K562 (cell line): Measurements from ENCODE around the gene NRGN. TPM values are rescaled to one million over a fixed set of nuclear protein-coding genes. Genes with fewer than 3 reads are reported as not detected.

Experiments used
- ATAC-seq: fragments of 200-7000 bp; cut with Tn5 transposase; 3 replicates; pipeline ENCODE4 v1.9.1; 2020; ENCODE audit warnings: moderate library complexity
- BruUV-seq: library from RNA; stranded (reverse); fragments of 400-500 nt; replicated peaks from 2 replicates; lab custom pipeline; 2021; lab: Mats Ljungman, UMichigan
- CTCF ChIA-PET: fragments of 300-600 bp; formaldehyde crosslinking; extraction: SDS; loops from one replicate; lab custom pipeline; 2021; ENCODE audit warnings: low intra/inter-chr PET ratio; lab: Yijun Ruan, JAX
- POLR2A ChIA-PET: fragments of 300-600, 350-650 bp; sonication (Branson Sonifier 250); formaldehyde crosslinking; extraction: SDS; loops from one replicate; lab custom pipeline; 2021; ENCODE audit warnings: antibody characterized with exemption, inconsistent platforms; lab: Yijun Ruan, JAX
- DNase-seq, 4 experiments: peaks; one replicate each; pipeline versions ENCODE4 v3.0.0 to v3.0.0-alpha.2; 2011 to 2018; ENCODE audit warnings: low spot score in 3 of 4, mixed read lengths in 3 of 4; ENCODE audit errors: extremely low read depth in 1 of 4
- FAIRE-seq: peaks from 2 replicates; lab custom pipeline; 2011; peaks lifted over from hg19 to GRCh38; lab: Jason Lieb, UNC
- H2AFZ ChIP-seq: 2 replicates; pipeline ENCODE4 v1.6.0; 2011; ENCODE audit warnings: low read depth, low read length, control low read depth, inconsistent platforms
- H3K27ac ChIP-seq: fragments of 200-600 bp; 3 replicates; pipeline ENCODE4 v1.8.0; 2011; ENCODE audit warnings: low read depth, mild to moderate bottlenecking, control low read depth, inconsistent platforms, low read length, moderate library complexity, mixed read lengths; ENCODE audit errors: extremely low read depth
- H3K27me3 ChIP-seq, 2 experiments: fragments of 300-600 bp in 1 of 2; 2 replicates in 1 of 2; 3 replicates in 1 of 2; pipeline versions ENCODE4 v1.6.0 to v1.8.0; 2011; ENCODE audit warnings: inconsistent platforms in 2 of 2, low read length in 2 of 2, mild to moderate bottlenecking in 1 of 2, mixed read lengths in 1 of 2, moderate library complexity in 1 of 2; ENCODE audit not compliant: control insufficient read depth in 2 of 2, insufficient read depth in 2 of 2
- H3K36me3 ChIP-seq: fragments of 300-600 bp; 3 replicates; pipeline ENCODE4 v1.8.0; 2011; ENCODE audit warnings: mild to moderate bottlenecking, low read length, inconsistent platforms; ENCODE audit not compliant: control insufficient read depth, insufficient read depth
- H3K4me1 ChIP-seq, 2 experiments: fragments of 200-600 bp in 1 of 2; replicated peaks in 1 of 2; 2 replicates in 1 of 2; 3 replicates in 1 of 2; pipeline versions ENCODE4 v1.5.1 to v1.8.0; 2011; ENCODE audit warnings: inconsistent platforms in 2 of 2, low read length in 2 of 2, mild to moderate bottlenecking in 1 of 2, mixed read lengths in 1 of 2, moderate library complexity in 1 of 2; ENCODE audit not compliant: control insufficient read depth in 2 of 2, insufficient read depth in 2 of 2
- H3K4me2 ChIP-seq: 2 replicates; pipeline ENCODE4 v1.6.1; 2011; ENCODE audit warnings: low read length, control low read depth, inconsistent platforms, mixed read lengths; ENCODE audit not compliant: insufficient read depth
- H3K4me3 ChIP-seq: fragments of 200-600 bp; sonication (generic), shearing (Covaris generic); 2 replicates; pipeline ENCODE4 v1.5.1; 2016; ENCODE audit warnings: control low read depth, inconsistent platforms
- H3K79me2 ChIP-seq: fragments of 200-600 bp; 3 replicates; pipeline ENCODE4 v1.8.0; 2011; ENCODE audit warnings: low read length, inconsistent platforms; ENCODE audit not compliant: control insufficient read depth, insufficient read depth
- H3K9ac ChIP-seq, 2 experiments: 2 replicates each; pipeline versions ENCODE4 v1.6.0 to v1.6.1; 2011; ENCODE audit warnings: low read depth in 2 of 2, low read length in 2 of 2, control low read depth in 1 of 2, inconsistent platforms in 1 of 2, mild to moderate bottlenecking in 1 of 2, mixed read lengths in 1 of 2; ENCODE audit not compliant: insufficient read depth in 1 of 2
- H3K9me1 ChIP-seq: one replicate; pipeline ENCODE4 v1.6.0; 2011; ENCODE audit warnings: inconsistent platforms, mild to moderate bottlenecking, low read length, moderate library complexity; ENCODE audit not compliant: control insufficient read depth, insufficient read depth
- H3K9me3 ChIP-seq: replicated peaks from 2 replicates; pipeline ENCODE4 v1.5.1; 2011; ENCODE audit warnings: low read depth, low read length, inconsistent platforms; ENCODE audit not compliant: control insufficient read depth, insufficient read depth
- H4K20me1 ChIP-seq: replicated peaks from 2 replicates; pipeline ENCODE4 v1.6.1; 2011; ENCODE audit warnings: low read length, inconsistent platforms, mixed read lengths; ENCODE audit not compliant: control insufficient read depth, insufficient read depth
- BMI1 ChIP-seq: fragments of 150-350 bp; IDR thresholded peaks from 2 replicates; pipeline ENCODE4 v1.6.1; 2014; ENCODE audit warnings: low read length
- CBX2 ChIP-seq: fragments of 200-600 bp; sonication (generic); IDR thresholded peaks from one replicate; pipeline ENCODE4 v1.6.1; 2012; ENCODE audit warnings: mild to moderate bottlenecking, low read length, inconsistent platforms; ENCODE audit not compliant: insufficient read depth, poor library complexity, severe bottlenecking
- ESRRB ChIP-seq: fragments of 250-450 bp; sonication (Bioruptor Pico); IDR thresholded peaks from 2 replicates; pipeline ENCODE4 v1.5.0; 2020; ENCODE audit warnings: mild to moderate bottlenecking, moderate library complexity, borderline replicate concordance
- FIP1L1 ChIP-seq: fragments of 200-400 bp; formaldehyde crosslinking; IDR thresholded peaks from 2 replicates; pipeline ENCODE4 v1.6.1; 2018; ENCODE audit warnings: mild to moderate bottlenecking, low read depth, low read length; ENCODE audit not compliant: poor library complexity, severe bottlenecking
- MECOM ChIP-seq: fragments of 250-450 bp; sonication (Bioruptor Pico); IDR thresholded peaks from 2 replicates; pipeline ENCODE4 v1.8.0; 2022; ENCODE audit warnings: inconsistent platforms
- SMARCC2 ChIP-seq: fragments of 450-650 bp; IDR thresholded peaks from 2 replicates; pipeline ENCODE4 v1.6.1; 2017; ENCODE audit warnings: antibody characterized with exemption, moderate library complexity, mild to moderate bottlenecking, low read depth
- ZFP30 ChIP-seq: fragments of 250-450 bp; sonication (Bioruptor Pico); IDR thresholded peaks from 2 replicates; pipeline ENCODE4 v1.8.0; 2022; ENCODE audit warnings: moderate library complexity, mild to moderate bottlenecking, inconsistent platforms, borderline replicate concordance
- ZNF584 ChIP-seq: fragments of 200-800 bp; sonication (Bioruptor generic); IDR thresholded peaks from 2 replicates; pipeline ENCODE4 v1.6.1; 2016; ENCODE audit warnings: low read depth, mild to moderate bottlenecking, missing genetic modification characterization, missing compliant biosample characterization
- WGBS: fragments of 100-300 bp; shearing (Covaris generic); methylation state at CpG from one replicate; pipeline ENCODE4 v1.1.6; 2016; ENCODE audit warnings: low coverage, mixed read lengths; ENCODE audit not compliant: insufficient coverage; ENCODE audit errors: missing lambda C conversion rate; 5-methylcytosine and 5-hydroxymethylcytosine counted together
- in situ Hi-C: fragments of 300-500 bp; cut with MboI; formaldehyde crosslinking; loops from 4 replicates; pipeline ENCODE4 v1.15.0; 2018; ENCODE audit warnings: inconsistent platforms, mixed read lengths
- intact Hi-C: fragments of 100-400 bp; cut with micrococcal nuclease; formaldehyde crosslinking; loops from 2 replicates; pipeline ENCODE4 v1.14.2; 2022
- polyA plus RNA-seq, 8 experiments: library from polyadenylated mRNA; depleted of rRNA in 4 of 8; stranded (reverse) in 5 of 8; unstranded in 3 of 8; fragments of >200 nt; fragmentation: Nextera tagmentation in 2 of 8; fragmentation: Illumina TruSeq in 1 of 8; extraction: Ambion mirVana in 2 of 8; extraction: Trizol in 1 of 8; gene quantifications; 2 replicates each; pipeline versions ENCODE4 v1.2.1 to v1.2.3, GENCODE V29; 2011 to 2014; ENCODE audit warnings: inconsistent platforms in 1 of 8, missing spikeins in 1 of 8
- total RNA-seq, 7 experiments: library from RNA; depleted of rRNA in 6 of 7; stranded (reverse); fragments of >200 nt in 6 of 7; fragmentation: Illumina TruSeq in 2 of 7; extraction: Trizol in 2 of 7; gene quantifications; 2 replicates each; pipeline versions ENCODE4 v1.2.1 to v1.2.3, GENCODE V29; 2011 to 2021; ENCODE audit warnings: low replicate concordance in 1 of 7
- TF ChIP-seq, protein P1 (sequence below): sonication (generic); formaldehyde crosslinking; IDR thresholded peaks from 2 replicates; pipeline ENCODE4 v1.8.1; 2023; ENCODE audit warnings: missing genetic modification reagents, mild to moderate bottlenecking, borderline replicate concordance

NRGN gene
- total and polyA plus RNA-seq, 9 of the 15 experiments (the other 6 are each of a cell fraction or from before 2014, with no cell fraction given) = 0.29 to 7.8 (median 3.5) TPM; not detected in 2

DNA sequence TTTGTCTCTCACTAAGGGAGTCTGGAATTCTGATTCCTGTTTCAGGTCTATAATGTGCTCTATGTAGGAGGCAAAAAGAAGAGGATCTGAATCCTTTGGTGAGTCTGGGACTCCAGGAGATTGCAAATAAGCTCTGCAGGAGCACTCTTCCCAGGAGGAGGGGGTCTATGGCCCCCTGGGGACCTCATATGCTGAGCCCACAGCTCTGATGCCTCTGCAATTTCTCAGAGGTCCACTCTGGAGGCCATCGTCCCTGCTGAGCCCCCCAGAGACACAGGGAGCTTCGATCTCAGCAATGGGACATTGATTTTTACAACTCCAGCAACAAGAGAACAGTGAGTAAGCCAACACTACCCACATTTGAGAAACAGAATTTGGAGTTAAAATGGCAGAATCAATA, 20.2 kb upstream of the NRGN start (continued):
- TF ChIP-seq, protein P1, sequence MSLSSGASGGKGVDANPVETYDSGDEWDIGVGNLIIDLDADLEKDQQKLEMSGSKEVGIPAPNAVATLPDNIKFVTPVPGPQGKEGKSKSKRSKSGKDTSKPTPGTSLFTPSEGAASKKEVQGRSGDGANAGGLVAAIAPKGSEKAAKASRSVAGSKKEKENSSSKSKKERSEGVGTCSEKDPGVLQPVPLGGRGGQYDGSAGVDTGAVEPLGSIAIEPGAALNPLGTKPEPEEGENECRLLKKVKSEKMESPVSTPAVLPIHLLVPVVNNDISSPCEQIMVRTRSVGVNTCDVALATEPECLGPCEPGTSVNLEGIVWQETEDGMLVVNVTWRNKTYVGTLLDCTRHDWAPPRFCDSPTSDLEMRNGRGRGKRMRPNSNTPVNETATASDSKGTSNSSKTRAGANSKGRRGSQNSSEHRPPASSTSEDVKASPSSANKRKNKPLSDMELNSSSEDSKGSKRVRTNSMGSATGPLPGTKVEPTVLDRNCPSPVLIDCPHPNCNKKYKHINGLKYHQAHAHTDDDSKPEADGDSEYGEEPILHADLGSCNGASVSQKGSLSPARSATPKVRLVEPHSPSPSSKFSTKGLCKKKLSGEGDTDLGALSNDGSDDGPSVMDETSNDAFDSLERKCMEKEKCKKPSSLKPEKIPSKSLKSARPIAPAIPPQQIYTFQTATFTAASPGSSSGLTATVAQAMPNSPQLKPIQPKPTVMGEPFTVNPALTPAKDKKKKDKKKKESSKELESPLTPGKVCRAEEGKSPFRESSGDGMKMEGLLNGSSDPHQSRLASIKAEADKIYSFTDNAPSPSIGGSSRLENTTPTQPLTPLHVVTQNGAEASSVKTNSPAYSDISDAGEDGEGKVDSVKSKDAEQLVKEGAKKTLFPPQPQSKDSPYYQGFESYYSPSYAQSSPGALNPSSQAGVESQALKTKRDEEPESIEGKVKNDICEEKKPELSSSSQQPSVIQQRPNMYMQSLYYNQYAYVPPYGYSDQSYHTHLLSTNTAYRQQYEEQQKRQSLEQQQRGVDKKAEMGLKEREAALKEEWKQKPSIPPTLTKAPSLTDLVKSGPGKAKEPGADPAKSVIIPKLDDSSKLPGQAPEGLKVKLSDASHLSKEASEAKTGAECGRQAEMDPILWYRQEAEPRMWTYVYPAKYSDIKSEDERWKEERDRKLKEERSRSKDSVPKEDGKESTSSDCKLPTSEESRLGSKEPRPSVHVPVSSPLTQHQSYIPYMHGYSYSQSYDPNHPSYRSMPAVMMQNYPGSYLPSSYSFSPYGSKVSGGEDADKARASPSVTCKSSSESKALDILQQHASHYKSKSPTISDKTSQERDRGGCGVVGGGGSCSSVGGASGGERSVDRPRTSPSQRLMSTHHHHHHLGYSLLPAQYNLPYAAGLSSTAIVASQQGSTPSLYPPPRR = no peak
- TF ChIP-seq MECOM (CRISPR knock-in tag) (no peak), ZNF584 (no peak), ZFP30 (no peak), BMI1 (no peak), FIP1L1 (no peak)

DNA sequence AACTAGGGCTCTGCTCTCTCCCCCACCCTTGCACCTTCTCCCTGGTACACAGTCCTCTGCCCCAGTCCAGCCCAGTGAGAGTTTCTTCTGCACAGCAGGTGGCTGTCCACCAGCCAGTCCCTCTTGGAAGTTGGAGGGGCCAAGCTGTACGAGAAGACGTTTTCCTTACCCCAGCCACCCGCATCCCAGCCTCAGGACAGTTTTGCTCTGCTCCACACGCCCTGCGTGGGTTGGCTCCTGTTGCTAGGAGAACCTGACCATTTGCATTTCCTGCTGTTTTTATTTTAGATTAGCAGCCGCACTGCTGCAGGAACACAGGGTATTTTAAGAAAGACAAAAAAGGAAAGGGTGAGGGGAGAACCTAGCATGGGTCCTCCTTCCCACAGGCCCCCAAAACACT, 17.6 kb upstream of the NRGN start:
- H3K9ac ChIP-seq = no peak overlapping the region
- BruUV-seq = no TSS peak
- H3K4me2 ChIP-seq = no peak overlapping the region
- peaks cover 0 to 7% of the 10 kb centered on the region in 2 experiments; a peak in 2 of 5 replicates for H3K4me1 ChIP-seq
- no peak overlapping the region for H3K4me3 ChIP-seq
- H4K20me1 ChIP-seq = 0 out of 2 replicates have a peak, but pooled peaks cover 3% of the 10 kb centered on the region
- ChIA-PET CTCF (no interaction called here), POLR2A (no interaction called here)
- no peaks in the 10 kb centered on the region for H3K36me3 ChIP-seq
- no peaks in the 10 kb centered on the region for H3K79me2 ChIP-seq
- FAIRE-seq (no peak), DNase-seq (peak in 1 of 4 experiments; percentile 2)
- H2AFZ ChIP-seq = no peak overlapping the region
- in situ Hi-C loops (no loop called here), intact Hi-C loops (no loop called here)
- H3K27ac ChIP-seq = no peak overlapping the region
- H3K9me1 ChIP-seq = no peaks in the 10 kb centered on the region
- 2% methylated on average over 6 of the region's 6 CpGs for whole genome bisulfite sequencing
- TF ChIP-seq ESRRB = no peak
- no peak for TF ChIP-seq SMARCC2
- no peak for TF ChIP-seq CBX2
- TF ChIP-seq, all 486 proteins: peak for 0
- no peak for ATAC-seq
- Histone ChIP-seq H3K9me3 (no peaks in the 10 kb centered on the region), H3K27me3 (peaks cover 53 to 90% of the 10 kb centered on the region in 2 experiments)
